Keratinocyte (primary cell): ENCODE measurements around the gene VPS8. TPM values are rescaled to one million over a fixed set of nuclear protein-coding genes. Genes with fewer than 3 reads are reported as not detected.

Experiments used
- DNase-seq: peaks from one replicate; pipeline ENCODE4 v3.0.0-alpha.2; 2011; ENCODE audit warnings: low read depth, missing footprints, low spot score
- FAIRE-seq: peaks from 2 replicates; lab custom pipeline; 2011; peaks lifted over from hg19 to GRCh38; lab: Jason Lieb, UNC
- H2AFZ ChIP-seq: 2 replicates; pipeline ENCODE4 v1.6.0; 2012; ENCODE audit warnings: low read length, control low read depth, inconsistent platforms; ENCODE audit not compliant: control insufficient read depth
- H3K27ac ChIP-seq: 2 replicates; pipeline ENCODE4 v1.5.1; 2011; ENCODE audit warnings: low read length; ENCODE audit not compliant: control insufficient read depth, insufficient read depth
- H3K27me3 ChIP-seq: 3 replicates; pipeline ENCODE4 v1.6.0; 2011; ENCODE audit warnings: low read length; ENCODE audit not compliant: control insufficient read depth, insufficient read depth; ENCODE audit errors: extremely low read depth
- H3K36me3 ChIP-seq, 2 experiments: 2 replicates in 1 of 2; 3 replicates in 1 of 2; pipeline ENCODE4 v1.5.1; 2011; ENCODE audit warnings: low read length in 2 of 2, mild to moderate bottlenecking in 1 of 2; ENCODE audit not compliant: control insufficient read depth in 2 of 2, insufficient read depth in 2 of 2; ENCODE audit errors: extremely low read depth in 1 of 2
- H3K4me1 ChIP-seq: 3 replicates; pipeline ENCODE4 v1.5.1; 2011; ENCODE audit warnings: low read length; ENCODE audit not compliant: control insufficient read depth, insufficient read depth; ENCODE audit errors: extremely low read depth
- H3K4me2 ChIP-seq: 3 replicates; pipeline ENCODE4 v1.6.0; 2011; ENCODE audit warnings: low read depth, low read length; ENCODE audit not compliant: control insufficient read depth, insufficient read depth; ENCODE audit errors: extremely low read depth
- H3K4me3 ChIP-seq, 3 experiments: fragments of 200-600 bp in 1 of 3; sonication (generic) in 1 of 3; 2 replicates in 2 of 3; 3 replicates in 1 of 3; pipeline ENCODE4 v1.5.1; 2011 to 2016; ENCODE audit warnings: low read length in 3 of 3, mild to moderate bottlenecking in 3 of 3, control low read depth in 2 of 3, inconsistent platforms in 1 of 3, low read depth in 1 of 3, mixed read lengths in 1 of 3, mixed run types in 1 of 3, moderate library complexity in 1 of 3; ENCODE audit not compliant: control insufficient read depth in 2 of 3, insufficient read depth in 2 of 3; ENCODE audit errors: extremely low read depth in 1 of 3
- H3K79me2 ChIP-seq: 2 replicates; pipeline ENCODE4 v1.6.0; 2012; ENCODE audit warnings: low read length; ENCODE audit not compliant: control insufficient read depth, insufficient read depth
- H3K9ac ChIP-seq: 3 replicates; pipeline ENCODE4 v1.6.0; 2011; ENCODE audit warnings: low read length; ENCODE audit not compliant: control insufficient read depth, insufficient read depth; ENCODE audit errors: extremely low read depth
- H3K9me1 ChIP-seq: 3 replicates; pipeline ENCODE4 v1.6.0; 2011; ENCODE audit warnings: low read length; ENCODE audit not compliant: control insufficient read depth, insufficient read depth; ENCODE audit errors: extremely low read depth
- H3K9me3 ChIP-seq: 2 replicates; pipeline ENCODE4 v1.5.1; 2012; ENCODE audit warnings: low read depth, low read length; ENCODE audit not compliant: control insufficient read depth
- H4K20me1 ChIP-seq: 3 replicates; pipeline ENCODE4 v1.6.0; 2011; ENCODE audit warnings: low read length; ENCODE audit not compliant: control insufficient read depth, insufficient read depth; ENCODE audit errors: extremely low read depth
- EZH2 ChIP-seq: IDR thresholded peaks from one replicate; pipeline ENCODE4 v1.6.1; 2012; ENCODE audit warnings: inconsistent platforms, mild to moderate bottlenecking, low read length, moderate library complexity
- dilution Hi-C: fragments of 300-500 bp; cut with MboI; formaldehyde crosslinking; loops from one replicate; pipeline ENCODE4 v1.7.0; 2020; ENCODE audit warnings: low sequenced_read_pairs; ENCODE audit not compliant: extremely low pct_ligation_motif_present
- polyA plus RNA-seq, 5 experiments: library from polyadenylated mRNA; depleted of rRNA in 3 of 5; stranded (reverse) in 3 of 5; stranded (forward) in 1 of 5; unstranded in 1 of 5; fragments of >200 nt; gene quantifications; 1 replicate in 1 of 5; 2 replicates in 3 of 5; 3 replicates in 1 of 5; pipeline versions ENCODE4 v1.2.1 to v1.2.3, GENCODE V29; 2011 to 2012; ENCODE audit warnings: missing spikeins in 2 of 5, low read depth in 1 of 5, low replicate concordance in 1 of 5
- TF ChIP-seq, protein P1 (sequence below), 3 experiments: IDR thresholded peaks in 1 of 3; conservative IDR thresholded peaks in 1 of 3; optimal IDR thresholded peaks in 1 of 3; 2 replicates in 2 of 3; 3 replicates in 1 of 3; pipeline versions ENCODE3 to v1.5.1; 2011; ENCODE audit warnings: low read length in 3 of 3, mild to moderate bottlenecking in 3 of 3, moderate library complexity in 2 of 3, control low read depth in 1 of 3, inconsistent platforms in 1 of 3; ENCODE audit not compliant: insufficient read depth in 2 of 3; ENCODE audit errors: extremely low read depth in 1 of 3

The VPS8 gene
- polyA plus RNA-seq, 1 donor (not counting 4 experiments of a cell fraction or from before 2014, with no cell fraction given), result 28.4 TPM

DNA sequence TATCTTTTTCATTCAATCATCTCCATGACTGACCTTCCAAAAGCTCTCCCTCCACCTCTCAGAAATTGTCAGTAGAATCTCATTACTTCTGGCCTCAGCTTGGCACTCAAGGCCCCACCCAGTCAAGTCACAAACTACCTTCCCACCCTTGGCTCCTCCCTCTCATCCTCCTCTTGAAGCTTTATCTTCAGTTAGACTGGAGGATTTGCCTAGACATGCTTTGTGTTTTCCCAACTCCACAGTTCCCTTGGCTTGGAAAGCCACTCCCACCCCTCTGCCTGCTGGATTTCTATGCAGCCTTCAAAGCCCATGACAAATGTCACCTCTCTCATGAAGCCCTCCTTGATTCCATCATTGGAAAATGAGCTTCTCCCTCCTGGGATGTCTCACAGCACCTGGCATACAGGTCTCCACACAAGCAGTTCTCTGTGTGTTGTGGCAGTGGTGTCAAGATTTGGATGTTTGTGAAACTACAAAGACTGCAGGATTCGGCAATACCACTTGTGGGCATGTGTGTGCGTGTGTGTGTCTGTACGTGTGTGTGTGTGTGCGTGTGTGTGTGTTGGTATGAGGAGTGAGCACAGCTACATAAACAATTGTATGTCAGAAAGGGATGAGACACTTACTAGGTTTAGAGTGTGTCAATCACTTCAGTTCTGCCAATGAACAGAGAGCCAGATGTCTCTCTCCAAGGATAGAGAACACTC lies 45.3 kb upstream of the VPS8 start:
- Histone ChIP-seq H3K27me3 (no peaks in the 10 kb centered on the region), H4K20me1 (no peaks in the 10 kb centered on the region), H3K4me3 (no peak overlapping the region), H3K36me3 (no peaks in the 10 kb centered on the region), H3K9ac (peak overlapping the region; percentile 36), H3K4me2 (peak overlapping the region; percentile 55), H3K9me1 (no peaks in the 10 kb centered on the region), H3K79me2 (no peaks in the 10 kb centered on the region), H3K9me3 (no peaks in the 10 kb centered on the region), H3K27ac (peak overlapping the region; percentile 89), H2AFZ (no peak overlapping the region), H3K4me1 (peaks cover 30% of the 10 kb centered on the region)
- dilution Hi-C loops, result no loop called here
- DNase-seq (no peak), FAIRE-seq (peak; percentile 97)
- no peak for TF ChIP-seq EZH2
- TF ChIP-seq, protein P1, sequence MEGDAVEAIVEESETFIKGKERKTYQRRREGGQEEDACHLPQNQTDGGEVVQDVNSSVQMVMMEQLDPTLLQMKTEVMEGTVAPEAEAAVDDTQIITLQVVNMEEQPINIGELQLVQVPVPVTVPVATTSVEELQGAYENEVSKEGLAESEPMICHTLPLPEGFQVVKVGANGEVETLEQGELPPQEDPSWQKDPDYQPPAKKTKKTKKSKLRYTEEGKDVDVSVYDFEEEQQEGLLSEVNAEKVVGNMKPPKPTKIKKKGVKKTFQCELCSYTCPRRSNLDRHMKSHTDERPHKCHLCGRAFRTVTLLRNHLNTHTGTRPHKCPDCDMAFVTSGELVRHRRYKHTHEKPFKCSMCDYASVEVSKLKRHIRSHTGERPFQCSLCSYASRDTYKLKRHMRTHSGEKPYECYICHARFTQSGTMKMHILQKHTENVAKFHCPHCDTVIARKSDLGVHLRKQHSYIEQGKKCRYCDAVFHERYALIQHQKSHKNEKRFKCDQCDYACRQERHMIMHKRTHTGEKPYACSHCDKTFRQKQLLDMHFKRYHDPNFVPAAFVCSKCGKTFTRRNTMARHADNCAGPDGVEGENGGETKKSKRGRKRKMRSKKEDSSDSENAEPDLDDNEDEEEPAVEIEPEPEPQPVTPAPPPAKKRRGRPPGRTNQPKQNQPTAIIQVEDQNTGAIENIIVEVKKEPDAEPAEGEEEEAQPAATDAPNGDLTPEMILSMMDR (optimal IDR thresholded peaks at IDR 0.05 in 1 of 3, IDR thresholded peaks at IDR 0.05 in 1 of 3, conservative IDR thresholded peaks at IDR 0.05 in 1 of 3; ENCODE audit: extremely low read depth in 1 of 3, insufficient read depth in 2 of 3, low read length in 3 of 3), result no peak

DNA sequence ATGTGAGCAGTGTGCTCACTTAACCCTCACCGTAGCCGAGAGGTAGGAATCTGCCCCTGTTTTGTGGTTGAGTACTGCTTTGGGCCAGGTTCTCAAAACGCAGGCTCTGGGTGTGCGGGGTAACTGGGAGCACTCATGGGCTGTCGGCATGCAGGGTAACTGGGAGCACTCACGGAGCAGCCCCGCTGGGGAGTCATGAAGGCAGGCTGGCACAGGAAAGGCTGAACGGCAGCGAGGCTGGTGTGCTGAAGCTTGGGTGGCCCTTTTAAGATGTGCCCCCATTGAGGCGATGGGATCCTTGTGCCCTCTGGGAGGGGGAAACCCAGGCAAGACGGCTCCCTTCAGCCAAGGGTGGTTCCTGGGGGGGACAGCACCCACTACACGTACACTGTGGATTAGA lies 44.6 kb upstream of the VPS8 start:
- H3K36me3 ChIP-seq, result no peaks in the 10 kb centered on the region
- H2AFZ ChIP-seq, result no peak overlapping the region
- no peaks in the 10 kb centered on the region for H3K9me3 ChIP-seq
- no peaks in the 10 kb centered on the region for H3K79me2 ChIP-seq
- no peaks in the 10 kb centered on the region for H3K9me1 ChIP-seq
- H3K27ac ChIP-seq, result no peak overlapping the region
- dilution Hi-C loops, result no loop called here
- no peak overlapping the region for H3K4me3 ChIP-seq
- H4K20me1 ChIP-seq, result no peaks in the 10 kb centered on the region
- no peak overlapping the region for H3K9ac ChIP-seq
- DNase-seq (no peak), FAIRE-seq (no peak)
- no peaks in the 10 kb centered on the region for H3K27me3 ChIP-seq
- H3K4me2 ChIP-seq, result no peak overlapping the region
- TF ChIP-seq EZH2, result no peak
- TF ChIP-seq, protein P1 (optimal IDR thresholded peaks at IDR 0.05 in 1 of 3, IDR thresholded peaks at IDR 0.05 in 1 of 3, conservative IDR thresholded peaks at IDR 0.05 in 1 of 3; ENCODE audit: extremely low read depth in 1 of 3, insufficient read depth in 2 of 3, low read length in 3 of 3), result no peak
- H3K4me1 ChIP-seq, result peaks cover 30% of the 10 kb centered on the region
